IPS DF 4.7 (cell line): ENCODE measurements around the gene ARFGAP2.

Experiments
- DNase-seq: peaks from one replicate; pipeline ENCODE4 v3.0.0-alpha.2; 2013; ENCODE audit warnings: low spot score; ENCODE audit errors: extremely low read depth

The ARFGAP2 gene

GRCh38 chr11:47187723-47188122 is 11.0 kb upstream of the ARFGAP2 start:
- no peak for DNase-seq

- DNase-seq, result no peak
Measured at GRCh38 chr11:47186700-47187695, 10.3 kb upstream of the ARFGAP2 start.

DNA sequence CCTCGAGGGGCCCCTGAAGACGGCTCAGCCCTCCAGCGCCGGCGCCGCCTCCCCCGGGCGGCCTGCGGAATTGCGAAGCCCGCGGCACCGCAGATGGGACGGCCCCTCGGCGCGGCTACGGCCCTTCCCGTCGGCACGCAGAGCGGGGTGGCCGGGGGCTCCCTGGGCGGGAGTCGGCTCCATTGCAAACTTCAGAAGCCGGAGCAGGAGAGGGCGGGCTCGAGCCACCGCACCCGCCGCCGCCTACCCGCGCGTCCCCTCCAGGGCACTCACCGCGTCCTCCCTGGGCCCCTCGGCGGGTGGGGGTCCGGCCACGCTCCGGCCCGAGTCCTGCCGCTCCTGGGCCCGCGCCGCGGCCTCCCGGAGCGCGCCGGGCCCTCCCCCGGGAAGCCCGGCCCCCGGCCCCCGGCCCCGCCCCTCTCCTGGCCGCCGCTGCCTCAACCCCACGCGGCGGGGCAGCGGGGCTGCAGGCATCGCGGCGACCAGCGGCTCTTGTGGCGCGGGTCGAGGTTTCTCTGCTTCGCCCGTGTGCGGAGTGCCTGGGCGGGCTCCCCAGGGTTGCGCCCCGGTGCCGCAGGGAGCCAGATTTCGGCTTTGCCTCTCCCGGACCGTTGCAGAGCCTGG is 9.5 kb upstream of the ARFGAP2 start, which contains the start of gene PACSIN3:
TSS of gene PACSIN3 (minus strand) at position 359 of the 624 bp plus-strand sequence. CDS start 3,707 bp downstream, outside the sequence.
- no peak for DNase-seq

DNA sequence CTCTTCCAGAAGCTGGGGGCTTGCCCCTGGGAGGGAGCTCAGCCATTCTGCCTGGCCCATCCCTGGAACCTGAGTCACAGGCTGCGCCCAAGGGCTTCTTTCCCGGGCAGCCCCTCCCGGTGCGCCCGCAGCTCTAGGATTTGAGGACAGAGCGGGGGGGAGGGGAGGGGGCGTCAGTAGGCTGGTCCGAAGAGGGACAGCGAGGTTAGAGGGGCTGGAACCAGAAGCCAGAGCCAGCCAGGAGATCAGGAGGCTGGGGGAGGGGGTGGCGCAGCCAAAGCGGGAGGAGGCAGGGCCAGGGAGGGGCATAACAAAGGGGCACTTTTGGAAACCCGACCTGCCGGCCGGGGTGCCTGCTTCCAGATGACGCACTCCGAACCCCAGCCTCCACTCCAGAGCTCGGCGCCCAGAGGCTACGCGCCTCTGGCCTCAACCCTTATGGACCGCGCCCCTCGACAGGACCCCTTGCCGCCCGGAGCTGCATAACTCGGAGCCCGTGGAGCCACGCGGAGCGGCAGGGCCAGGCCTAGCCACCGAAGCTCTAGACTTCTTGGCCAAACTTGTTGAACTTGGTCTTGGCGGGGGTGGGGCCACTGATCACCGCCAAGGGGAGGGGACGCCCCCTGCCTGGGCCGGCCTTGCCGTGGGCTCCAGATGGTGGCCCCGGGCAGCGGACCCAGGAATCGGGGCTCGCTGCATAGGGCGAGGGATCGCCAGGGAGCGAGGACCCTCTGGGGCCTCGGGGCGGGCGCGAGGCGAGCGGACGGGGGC is 8.8 kb upstream of the ARFGAP2 start:
- DNase-seq, result no peak

DNA sequence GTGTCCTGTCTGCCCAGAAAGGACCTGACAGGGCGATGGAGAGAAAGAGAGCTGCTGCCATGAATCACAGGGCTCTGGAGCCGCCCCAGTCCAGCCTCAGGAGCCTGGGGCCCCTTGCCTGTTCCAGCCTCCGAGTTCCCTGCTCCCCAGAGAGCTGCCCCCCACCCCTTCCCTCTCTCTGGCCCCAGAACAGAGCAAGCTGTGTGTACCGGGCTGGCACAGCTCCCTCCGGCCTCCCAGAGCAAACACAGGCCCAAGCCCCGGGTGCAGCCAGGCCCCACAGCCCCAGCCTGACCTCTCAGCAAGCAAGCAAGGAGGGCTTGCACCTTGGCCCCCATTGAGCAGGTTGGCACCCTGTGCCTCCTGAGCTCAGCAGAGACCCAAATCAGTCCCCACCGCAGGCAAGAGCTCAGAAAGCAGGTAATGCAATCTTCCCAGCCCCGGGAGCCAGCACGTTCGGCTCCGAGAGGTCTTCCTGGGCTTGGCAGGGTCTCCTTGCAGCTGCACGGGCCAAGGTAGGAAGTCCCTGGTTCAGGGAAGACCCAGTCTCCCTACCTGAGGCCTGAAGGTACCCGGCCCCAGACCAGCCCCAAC is 8.1 kb upstream of the ARFGAP2 start:
- DNase-seq, result no peak

DNA sequence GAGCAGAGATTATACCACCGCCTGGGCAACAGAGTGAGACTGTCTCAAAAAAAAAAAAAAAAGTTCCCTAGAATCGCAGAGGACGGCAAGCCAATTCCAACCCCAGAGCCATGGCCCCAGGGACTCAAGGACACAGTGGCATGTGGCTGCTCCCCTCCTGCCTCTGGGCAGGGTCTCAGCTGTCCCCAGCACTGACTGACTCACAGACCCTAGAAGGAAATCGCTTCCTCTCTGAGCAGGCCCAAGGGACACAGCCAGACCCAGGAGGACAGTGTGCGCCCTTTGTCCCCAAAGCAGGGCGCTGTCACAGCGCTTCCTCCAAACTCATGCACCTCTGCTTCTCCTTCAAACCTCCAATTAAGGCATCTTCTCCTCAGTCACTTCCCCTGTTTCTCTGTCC is 7.3 kb upstream of the ARFGAP2 start:
- no peak for DNase-seq

DNA sequence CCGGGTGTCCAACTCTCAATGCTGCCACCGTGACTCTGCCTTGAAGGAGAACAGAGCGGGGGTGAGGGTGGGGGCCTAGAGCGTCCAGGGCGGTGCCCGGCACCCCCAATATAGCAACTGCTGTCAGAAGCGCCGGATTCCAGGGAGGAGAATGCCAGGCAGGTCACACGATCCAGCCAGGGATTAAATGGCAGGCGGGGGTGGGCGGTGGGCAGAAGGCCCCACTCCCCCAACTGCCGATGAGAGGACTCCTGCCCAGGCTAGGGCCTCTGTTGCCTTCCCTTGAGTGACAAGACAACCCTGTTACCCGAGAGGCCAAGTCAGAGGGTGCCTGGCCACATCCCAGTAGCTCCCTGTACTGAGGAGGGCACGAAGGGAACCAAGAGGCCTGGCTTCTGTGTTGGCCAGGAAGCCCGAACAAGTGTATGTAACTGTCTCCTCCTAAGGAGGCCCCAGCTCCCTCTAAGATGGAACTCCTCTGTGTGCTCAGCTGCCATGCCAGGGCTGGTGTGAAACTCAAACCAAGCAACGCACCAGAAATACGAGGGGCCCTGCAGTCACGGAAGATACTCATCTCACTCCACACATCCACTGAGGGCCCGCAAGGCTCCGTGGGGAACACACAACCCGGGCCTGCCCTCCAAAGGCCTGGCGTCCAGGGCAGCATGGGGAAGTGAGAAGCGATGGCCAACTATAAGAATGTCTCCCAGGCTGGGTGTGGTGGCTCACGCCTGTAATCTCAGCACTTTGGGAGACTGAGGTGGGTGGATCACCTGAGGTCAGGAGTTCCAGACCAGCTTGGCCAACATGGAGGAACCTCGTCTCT is 6.6 kb upstream of the ARFGAP2 start:
- DNase-seq, result no peak

DNA sequence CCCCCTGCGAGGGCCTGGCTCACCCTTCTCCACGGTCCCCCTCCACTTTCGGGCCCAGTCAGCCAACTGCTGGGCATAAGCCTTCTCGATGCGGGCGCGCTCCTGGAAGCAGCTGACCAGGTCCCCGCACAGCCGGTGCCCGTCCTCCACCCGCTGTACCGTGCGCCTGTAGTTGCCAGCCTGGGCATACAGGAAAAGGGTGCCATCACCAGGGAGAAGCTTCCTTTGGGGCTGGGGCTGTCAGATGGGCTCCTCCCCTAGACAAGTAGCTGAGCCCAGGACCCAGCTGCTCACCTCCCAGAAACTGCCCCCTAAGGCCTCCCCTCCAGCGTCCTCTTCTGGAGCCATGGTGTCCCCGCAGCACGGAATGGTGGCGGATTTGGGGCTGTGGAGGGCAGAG is 5.7 kb upstream of the ARFGAP2 start:
- DNase-seq, result no peak

- no peak for DNase-seq
Measured at GRCh38 chr11:47181271-47181670, 4.6 kb upstream of the ARFGAP2 start.

- DNase-seq, result no peak
Measured at GRCh38 chr11:47180006-47180787, 3.5 kb upstream of the ARFGAP2 start.

DNA sequence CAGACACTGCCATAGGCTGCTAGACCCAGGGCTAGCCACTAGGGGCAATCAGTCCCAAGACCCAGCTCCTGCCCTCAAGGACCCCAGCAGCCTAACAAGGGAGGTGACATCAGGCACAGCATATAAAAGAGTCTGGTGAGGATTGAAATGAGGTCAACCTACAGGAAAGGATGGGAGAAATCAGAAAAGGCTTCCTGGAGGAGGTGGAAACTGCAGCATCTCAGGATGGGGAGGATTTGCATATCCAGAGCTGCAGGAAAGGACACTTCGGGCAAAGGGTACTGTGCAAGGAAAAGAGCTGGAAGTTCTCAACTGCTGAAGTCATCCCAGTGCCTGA is 2.9 kb upstream of the ARFGAP2 start:
- DNase-seq, result no peak

DNA sequence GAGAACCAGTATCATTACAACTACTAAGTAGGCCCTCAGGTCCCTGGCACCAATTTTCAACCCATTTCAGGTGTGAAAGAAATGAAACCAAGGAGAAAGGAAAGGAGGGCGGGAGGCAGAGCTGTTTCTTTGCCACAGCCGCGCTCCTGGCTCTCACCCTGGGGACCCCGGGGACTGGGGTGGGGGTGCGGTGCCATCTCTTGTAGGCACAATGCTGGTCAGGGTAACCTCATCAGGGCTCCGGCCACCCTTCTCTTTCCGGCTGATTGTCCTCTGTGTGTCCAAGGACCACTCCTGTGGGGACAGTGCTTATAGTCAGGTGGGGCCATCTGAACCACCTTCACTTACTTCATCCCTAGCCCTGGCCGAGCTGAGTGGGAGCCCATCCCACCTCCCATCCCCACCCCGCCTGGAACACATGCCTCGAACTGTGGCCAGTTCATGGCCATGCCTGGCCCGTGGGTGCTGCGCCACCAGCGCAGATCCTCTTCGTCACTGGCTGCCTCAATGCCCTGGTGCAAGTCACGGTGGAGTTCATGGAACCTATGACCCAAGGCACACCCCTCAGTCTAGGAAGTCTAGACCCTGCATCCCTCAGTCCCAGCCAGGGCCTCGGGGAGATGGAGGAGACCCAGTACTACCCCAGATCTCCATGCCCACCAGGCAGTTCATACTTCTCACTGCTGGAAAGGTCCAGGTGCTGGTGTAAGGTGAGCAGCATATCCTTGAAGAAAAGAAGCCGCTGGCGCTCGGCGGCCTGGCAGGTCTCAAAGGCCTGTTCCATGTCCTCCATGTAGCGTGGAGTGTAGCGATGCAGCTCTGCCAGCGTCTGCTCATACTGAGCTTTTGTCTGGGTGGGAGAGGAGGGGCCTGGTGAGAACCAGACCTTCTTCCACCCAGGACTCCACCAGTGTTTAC is 2.3 kb upstream of the ARFGAP2 start:
- no peak for DNase-seq

DNA sequence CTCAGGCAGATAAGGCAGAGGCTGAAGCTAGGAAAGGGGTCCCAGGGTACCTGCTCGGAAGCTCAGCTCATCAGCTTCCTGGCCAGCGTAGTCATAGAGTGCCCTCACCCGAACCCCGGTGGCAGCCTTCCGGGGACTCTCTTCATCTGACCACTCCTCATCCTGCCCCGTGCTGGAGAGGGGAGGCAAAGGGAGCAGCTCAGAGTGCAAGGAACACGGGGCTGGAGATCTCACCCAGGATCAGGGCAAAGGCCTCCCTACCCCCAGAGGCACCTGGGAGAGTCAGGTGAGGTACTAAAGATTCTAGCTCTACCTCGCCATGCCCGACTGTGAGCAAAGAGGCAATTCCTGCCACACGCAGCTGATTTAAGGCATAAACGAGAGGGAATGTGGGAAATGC is 1.6 kb upstream of the ARFGAP2 start:
- no peak for DNase-seq

DNA sequence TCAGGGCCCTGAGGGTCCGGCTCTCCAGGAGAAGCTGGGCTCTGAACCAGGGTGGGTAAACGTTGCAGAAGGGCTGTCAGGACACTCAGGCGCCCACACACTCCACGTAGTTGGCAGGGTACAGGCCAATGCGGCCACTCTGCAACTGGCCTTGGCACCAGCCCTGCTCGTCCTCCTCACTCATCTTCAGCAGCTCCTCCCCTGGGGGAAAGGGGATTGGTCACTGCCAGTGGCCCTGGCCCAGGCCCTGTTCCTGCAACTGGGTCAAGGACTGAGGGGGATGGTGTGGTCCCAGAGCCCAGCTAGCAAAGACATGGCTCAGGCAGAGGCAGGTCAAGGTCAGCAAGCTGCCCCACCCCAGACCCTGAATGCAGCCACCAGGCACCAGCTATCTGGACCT is 1.2 kb upstream of the ARFGAP2 start:
- DNase-seq, result no peak

DNA sequence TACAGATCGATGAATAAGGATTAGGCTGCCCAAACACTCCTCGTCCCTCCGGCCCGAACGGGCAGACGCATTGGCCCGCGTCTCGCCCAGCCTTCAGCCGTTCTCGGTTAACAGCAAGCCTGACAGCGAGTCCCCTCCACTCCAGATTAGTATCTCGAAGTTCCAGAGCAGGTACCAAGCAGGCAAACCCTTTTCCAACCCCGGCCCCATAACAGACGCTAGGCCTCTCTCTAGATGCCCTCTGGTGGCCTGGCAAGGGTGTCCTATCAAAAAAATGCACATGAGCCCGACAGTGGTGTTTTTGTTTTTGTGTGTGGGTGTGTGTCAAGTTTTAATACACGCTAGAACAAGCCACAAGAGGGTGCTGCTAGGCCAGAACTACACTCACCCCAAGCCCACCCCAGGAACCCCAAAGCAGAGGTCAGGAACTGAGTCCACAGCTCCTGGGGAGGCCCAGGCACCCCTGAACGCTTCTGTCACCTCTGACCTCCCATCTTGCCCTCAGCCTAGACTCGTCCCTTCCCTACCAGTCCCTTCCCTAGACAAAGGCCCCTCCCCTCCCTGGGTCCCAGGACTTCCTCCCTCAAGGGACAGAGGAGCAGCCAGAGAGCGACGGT is 658 bp upstream of the ARFGAP2 start:
- no peak for DNase-seq

- DNase-seq, result no peak
Measured at GRCh38 chr11:47175746-47176327, 842 bp downstream of the ARFGAP2 start.

- no peak for DNase-seq
Measured at GRCh38 chr11:47172740-47173336, 3.8 kb downstream of the ARFGAP2 start.

DNA sequence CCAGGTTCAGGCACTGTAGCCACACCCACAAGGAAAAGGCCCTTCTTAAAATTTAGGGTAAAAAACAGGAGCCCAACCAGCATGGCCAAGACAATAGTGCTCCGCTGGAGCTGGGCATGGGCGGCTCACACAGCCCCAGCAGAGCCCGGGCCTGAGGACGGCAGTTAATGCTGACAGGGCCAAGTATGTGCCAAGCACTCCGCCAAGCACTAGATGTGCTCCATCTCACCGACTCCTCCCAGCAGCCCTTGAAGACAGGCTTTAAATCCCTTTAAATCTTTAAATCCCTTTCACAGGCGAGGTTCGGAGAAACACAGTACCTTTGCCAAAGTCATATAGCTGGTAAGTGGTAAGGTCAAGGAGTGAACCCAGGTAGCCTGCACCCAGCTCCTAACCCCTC is 4.8 kb downstream of the ARFGAP2 start:
- DNase-seq, result no peak
